Measurements from ENCODE around the gene RMDN3. TPM values are rescaled to one million over a fixed set of nuclear protein-coding genes. Genes with fewer than 3 reads are reported as not detected.

Gene RMDN3
- total RNA-seq, 1 donor from 2014 or later = 26.5 TPM

- peak; percentile 5 for DNase-seq (ENCODE audit: extremely low read depth, low read depth, low spot score)
Observed at GRCh38 chr15:40695469-40695890, 59.6 kb downstream of the RMDN3 start.

- DNase-seq (ENCODE audit: extremely low read depth, low read depth, low spot score) = peak; percentile 64
Observed at GRCh38 chr15:40694688-40695468, 60.2 kb downstream of the RMDN3 start, which contains the start of gene RAD51. Gene RAD51 (plus strand): TSS chr15:40695174. CDS start chr15:40698759, 3,585 bp downstream.

DNA sequence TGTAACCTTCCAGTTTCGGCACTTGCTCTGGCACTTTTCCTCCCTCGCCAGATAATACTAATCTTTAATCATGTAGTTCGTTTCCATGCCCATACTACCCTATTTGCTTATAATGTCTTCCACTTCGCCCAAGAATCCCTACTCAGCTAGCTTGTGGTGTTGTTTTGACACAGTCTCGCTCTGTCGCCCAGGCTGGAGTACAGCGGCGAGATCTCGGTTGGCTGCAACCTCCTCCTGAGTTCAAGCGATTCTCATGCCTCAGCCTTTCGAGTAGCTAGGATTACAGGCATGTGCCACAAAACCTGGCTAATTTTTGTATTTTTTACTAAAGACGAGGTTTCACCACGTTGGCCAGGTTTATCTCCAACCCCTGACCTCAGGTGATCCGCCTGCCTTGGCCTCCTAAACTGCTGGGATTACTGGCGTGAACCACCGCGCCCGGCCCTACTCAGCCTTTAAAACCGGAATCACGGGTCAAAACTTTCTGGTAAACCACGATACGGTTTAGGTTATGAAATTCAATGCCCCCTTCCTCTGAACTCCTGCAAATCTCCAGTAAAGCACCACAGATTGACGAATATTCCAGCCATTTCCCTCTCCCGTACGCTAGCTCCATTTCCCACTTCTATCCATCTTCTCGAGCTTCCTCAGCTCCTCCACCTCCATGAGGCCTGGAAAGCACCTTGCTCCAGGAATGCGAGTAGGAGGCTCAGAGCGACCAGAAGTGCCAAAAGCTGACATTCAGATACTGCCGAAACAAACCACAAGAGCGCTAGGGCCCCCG lies 61.0 kb downstream of the RMDN3 start:
- no peak for DNase-seq (ENCODE audit: extremely low read depth, low read depth, low spot score)

DNA sequence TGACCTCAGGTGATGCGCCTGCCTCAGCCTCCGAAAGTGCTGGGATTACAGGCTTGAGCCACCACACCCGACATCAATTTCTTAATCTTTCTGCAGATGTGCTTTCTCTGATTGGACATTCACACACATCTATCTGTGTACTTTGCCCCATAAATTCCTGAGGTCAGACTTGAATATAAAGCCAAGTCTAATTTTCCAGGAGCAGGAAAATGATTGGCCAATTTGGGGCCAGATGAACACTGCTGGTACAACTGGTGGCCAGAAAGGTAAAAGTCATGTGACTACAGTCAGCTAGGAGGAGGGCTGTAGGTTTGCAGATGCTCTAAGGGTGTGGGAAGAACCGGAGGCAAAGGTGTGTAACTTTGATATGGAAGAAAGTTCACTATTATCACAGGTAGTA lies 63.3 kb downstream of the RMDN3 start:
- no peak for DNase-seq (ENCODE audit: extremely low read depth, low read depth, low spot score)

GRCh38 chr15:40688932-40689799 lies 65.9 kb downstream of the RMDN3 start:
- DNase-seq (ENCODE audit: extremely low read depth, low read depth, low spot score) = no peak

Other genes with a start within 250 kb of the RMDN3 start
- gene CCDC32, start 190.2 kb downstream of the RMDN3 start, total RNA-seq = 26.9 and 44.0 TPM in 2 replicates
- gene RPUSD2, start 186.0 kb downstream of the RMDN3 start, total RNA-seq = 9.7 and 10.6 TPM in 2 replicates
- gene KNL1, start 161.0 kb downstream of the RMDN3 start, total RNA-seq = 4.2 and 10.8 TPM in 2 replicates
- 3.4 and 4.7 TPM in 2 replicates for gene RAD51, start 60.1 kb downstream of the RMDN3 start, total RNA-seq
- gene GCHFR, start 8.8 kb upstream of the RMDN3 start, total RNA-seq = 2.2 and 3.7 TPM in 2 replicates
- gene C15orf62, start 14.7 kb upstream of the RMDN3 start, total RNA-seq = not detected in 2 replicates
- 25.7 and 26.0 TPM in 2 replicates for gene ZFYVE19, start 51.8 kb upstream of the RMDN3 start, total RNA-seq
- 15.5 and 19.8 TPM in 2 replicates for gene DNAJC17, start 52.2 kb upstream of the RMDN3 start, total RNA-seq
- gene PPP1R14D, start 73.5 kb upstream of the RMDN3 start, total RNA-seq = not detected in 2 replicates
- gene SPINT1, start 88.8 kb upstream of the RMDN3 start, total RNA-seq = 8.0 and 20.9 TPM in 2 replicates
- 0.10 and 0.23 TPM in 2 replicates for gene RHOV, start 119.0 kb upstream of the RMDN3 start, total RNA-seq
- 60.4 and 63.8 TPM in 2 replicates for gene VPS18, start 139.2 kb upstream of the RMDN3 start, total RNA-seq
- 91.1 and 213 TPM in 2 replicates for gene DLL4, start 174.1 kb upstream of the RMDN3 start, total RNA-seq
- gene CHAC1, start 198.2 kb upstream of the RMDN3 start, total RNA-seq = 10.3 and 12.7 TPM in 2 replicates

All from glomerular endothelial cell (primary cell).